Measurements from ENCODE around the gene CLCN1.
A peak's percentile ranks its signal among the peaks of the same experiment; 100 is the strongest.

Gene CLCN1

DNA sequence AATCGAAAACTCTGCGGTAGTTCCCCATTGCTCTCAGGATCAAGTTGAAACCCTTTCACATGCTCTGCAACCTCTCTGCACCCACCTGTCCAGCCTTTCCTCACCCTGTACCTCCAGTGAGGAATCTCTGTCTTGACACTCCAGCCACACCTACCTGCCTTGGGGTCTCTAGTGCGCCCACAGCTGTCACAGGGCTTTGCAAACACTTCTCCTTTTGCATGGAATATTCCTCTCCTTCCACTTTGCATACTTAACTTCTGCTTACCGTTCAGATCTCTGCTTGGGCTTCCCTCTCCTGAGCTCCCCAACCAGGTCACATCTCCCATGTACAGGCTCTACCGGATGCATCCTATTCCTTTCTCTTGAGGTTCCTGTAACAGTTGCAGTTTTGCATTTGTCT is 58.6 kb downstream of the CLCN1 start:
- TF ChIP-seq, protein P1, sequence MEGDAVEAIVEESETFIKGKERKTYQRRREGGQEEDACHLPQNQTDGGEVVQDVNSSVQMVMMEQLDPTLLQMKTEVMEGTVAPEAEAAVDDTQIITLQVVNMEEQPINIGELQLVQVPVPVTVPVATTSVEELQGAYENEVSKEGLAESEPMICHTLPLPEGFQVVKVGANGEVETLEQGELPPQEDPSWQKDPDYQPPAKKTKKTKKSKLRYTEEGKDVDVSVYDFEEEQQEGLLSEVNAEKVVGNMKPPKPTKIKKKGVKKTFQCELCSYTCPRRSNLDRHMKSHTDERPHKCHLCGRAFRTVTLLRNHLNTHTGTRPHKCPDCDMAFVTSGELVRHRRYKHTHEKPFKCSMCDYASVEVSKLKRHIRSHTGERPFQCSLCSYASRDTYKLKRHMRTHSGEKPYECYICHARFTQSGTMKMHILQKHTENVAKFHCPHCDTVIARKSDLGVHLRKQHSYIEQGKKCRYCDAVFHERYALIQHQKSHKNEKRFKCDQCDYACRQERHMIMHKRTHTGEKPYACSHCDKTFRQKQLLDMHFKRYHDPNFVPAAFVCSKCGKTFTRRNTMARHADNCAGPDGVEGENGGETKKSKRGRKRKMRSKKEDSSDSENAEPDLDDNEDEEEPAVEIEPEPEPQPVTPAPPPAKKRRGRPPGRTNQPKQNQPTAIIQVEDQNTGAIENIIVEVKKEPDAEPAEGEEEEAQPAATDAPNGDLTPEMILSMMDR (IDR thresholded peaks at IDR 0.05; ENCODE audit: low read depth, low read length, missing control alignments): no peak
- no peak for DNase-seq (ENCODE audit: extremely low read depth, low read depth)
- no peak overlapping the region for H3K4me3 ChIP-seq (replicated peaks; ENCODE audit: low read depth, low read length)

DNA sequence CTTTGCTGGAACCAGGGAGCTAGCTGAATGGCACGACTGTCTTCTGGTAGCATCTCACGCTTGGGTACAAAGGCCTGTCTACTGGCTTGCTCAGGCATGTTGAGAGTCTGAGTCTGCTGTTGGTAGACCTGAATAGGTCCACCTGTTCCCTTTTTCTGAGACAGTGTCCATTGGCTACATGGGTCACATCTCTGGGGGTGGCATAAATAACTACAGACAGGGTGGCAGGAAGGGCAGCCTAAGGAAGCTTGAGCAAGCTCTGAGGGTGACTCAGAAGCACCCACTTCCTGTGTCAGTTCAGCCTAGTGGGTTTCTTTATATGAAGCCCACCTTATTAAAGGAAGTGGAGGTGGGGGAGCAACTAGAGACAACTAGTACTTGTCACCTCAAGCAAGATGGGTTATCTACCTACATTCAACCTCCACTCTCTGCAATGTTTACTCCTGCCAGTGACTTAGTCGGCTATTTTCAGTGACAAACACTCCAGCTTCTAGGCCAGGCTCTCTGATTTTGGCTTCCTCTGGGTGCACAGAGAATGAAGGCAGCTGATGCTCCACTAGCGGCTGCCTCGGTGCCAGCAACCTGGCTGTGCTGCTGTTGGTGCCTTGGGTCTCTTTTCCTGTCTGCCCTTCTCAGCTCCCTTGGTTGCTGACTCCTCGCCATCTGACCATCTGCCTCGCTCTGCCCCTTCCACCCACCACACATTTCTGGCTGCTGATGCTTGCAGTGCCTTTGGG is 59.6 kb downstream of the CLCN1 start:
- TF ChIP-seq, protein P1 (IDR thresholded peaks at IDR 0.05; ENCODE audit: low read depth, low read length, missing control alignments): no peak
- no peak for DNase-seq (ENCODE audit: extremely low read depth, low read depth)
- H3K4me3 ChIP-seq (replicated peaks; ENCODE audit: low read depth, low read length): no peak overlapping the region

DNA sequence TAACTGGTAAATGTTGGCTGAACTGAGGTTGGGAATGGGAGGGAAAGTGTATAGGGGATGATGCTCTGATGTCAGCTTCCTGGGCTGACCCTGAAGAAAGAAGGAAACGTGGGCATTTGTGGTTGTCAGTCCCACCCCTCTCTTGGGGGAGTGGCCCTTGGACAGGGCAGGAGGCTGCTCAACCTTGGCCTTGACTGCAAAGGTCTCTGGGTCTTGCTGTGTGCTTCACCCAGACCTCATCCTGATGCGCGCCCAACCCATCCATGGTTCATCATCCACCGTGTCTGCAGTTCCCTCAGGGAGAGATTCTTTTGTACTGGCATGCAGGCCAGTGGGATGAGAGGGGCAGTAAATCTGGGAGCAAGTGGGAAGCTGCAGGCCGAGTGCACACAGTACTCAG is 60.5 kb downstream of the CLCN1 start:
- H3K4me3 ChIP-seq (replicated peaks; ENCODE audit: low read depth, low read length): no peak overlapping the region
- TF ChIP-seq, protein P1 (IDR thresholded peaks at IDR 0.05; ENCODE audit: low read depth, low read length, missing control alignments): no peak
- DNase-seq (ENCODE audit: extremely low read depth, low read depth): no peak

DNA sequence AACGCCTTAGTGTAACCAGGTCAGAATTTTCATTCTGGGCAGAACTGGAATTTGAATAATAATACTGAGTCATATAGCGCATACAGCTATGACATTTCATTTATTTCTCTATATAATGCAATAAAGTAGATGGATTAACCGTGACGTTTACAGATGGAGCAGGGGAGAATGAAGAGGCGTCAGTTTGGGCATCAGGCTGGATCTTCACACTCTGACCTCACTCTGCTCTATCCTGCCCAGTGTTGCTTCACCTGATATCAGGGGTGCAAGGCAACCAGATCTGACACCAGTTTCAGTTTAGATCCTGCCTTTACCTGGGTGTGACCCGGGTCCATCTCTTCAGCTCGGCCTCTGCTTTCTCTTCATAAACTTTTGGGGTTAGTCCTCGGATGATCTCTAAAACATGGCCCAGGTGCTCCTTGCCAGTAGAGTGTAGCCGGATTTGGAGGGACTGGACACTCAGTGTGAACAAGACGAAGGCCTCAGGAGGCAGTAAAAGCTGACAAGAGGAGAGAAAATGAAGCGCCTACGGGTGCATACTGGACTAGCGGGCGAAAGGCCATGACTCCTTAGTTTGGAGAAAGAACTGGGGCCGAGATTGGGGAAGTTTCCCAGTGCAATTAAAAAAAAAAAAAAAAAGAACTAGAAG is 63.8 kb downstream of the CLCN1 start:
- TF ChIP-seq, protein P1 (IDR thresholded peaks at IDR 0.05; ENCODE audit: low read depth, low read length, missing control alignments): no peak
- DNase-seq (ENCODE audit: extremely low read depth, low read depth): no peak

DNA sequence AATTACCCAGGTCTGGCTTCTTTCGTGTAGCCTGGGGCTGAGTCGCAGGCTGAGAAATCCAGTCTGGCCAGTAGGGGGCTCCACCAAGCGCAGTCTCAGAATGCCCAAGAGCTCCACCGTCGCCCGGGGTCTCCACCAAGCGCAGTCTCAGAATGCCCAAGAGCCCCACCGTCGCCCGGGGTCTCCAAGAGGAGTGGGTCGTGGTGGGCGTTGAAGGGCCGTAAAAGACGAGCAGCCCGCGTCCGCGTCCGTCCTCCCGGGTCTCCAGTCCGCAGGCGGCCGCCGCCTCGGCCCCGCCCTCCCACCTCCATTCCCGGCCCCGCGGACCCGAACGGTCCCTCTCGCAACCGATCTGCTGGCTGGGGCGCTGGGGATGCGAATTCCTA is 64.3 kb downstream of the CLCN1 start:
- H3K4me3 ChIP-seq (replicated peaks; ENCODE audit: low read depth, low read length): peak overlapping the region; percentile 96
- TF ChIP-seq, protein P1 (IDR thresholded peaks at IDR 0.05; ENCODE audit: low read depth, low read length, missing control alignments): peak; percentile 85
- DNase-seq (ENCODE audit: extremely low read depth, low read depth): peak; percentile 72

More for the DNA sequence above, 63.8 kb downstream of the CLCN1 start:
- H3K4me3 ChIP-seq (replicated peaks; ENCODE audit: low read depth, low read length): peak overlapping the region; percentile 96

DNA sequence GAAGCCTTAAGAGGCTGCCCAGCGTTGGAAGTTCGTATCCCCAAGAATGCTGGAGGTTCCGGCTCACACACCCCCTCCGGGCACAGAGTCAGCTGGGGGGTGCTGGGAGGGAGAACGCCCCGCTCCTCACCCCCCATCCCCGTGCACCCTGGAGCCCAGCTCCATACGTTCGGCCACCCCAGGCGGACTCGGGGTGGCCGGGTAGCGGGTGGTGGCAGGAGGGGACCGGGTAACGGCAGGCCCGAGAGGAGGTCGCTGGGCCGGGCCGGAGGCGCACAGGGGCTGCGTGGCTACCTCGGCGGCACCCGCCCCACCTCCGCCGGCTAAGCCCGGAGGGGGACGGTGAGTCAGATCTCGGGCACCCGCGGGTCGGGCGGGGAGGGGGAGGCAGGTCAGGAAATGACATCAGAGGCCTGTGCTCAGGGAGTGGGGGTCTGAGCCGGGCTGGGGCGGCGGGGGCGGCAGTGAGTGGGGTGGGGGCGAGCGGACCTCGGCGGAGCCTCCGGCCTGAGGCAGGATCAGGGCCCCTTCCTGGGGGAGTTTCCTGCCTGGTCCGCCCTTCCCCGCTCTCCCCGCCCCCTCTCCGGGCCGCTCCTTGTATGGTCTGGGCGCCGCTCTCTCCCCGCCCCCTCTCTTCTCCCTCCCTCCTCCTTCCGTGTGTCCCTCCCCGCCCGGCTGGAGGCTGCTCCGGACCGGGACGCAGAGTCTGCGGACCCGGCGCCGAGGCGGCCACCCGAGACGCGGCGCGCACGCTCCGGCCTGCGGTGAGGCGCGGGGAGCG is 64.9 kb downstream of the CLCN1 start, which contains the start of gene ZYX:
Gene ZYX, plus strand, starts transcription at position 700 of the 781 bp plus-strand sequence. CDS start 227 bp downstream, outside the sequence.
- peak within 1 kb of the TSS; percentile 96 for H3K4me3 ChIP-seq (replicated peaks; ENCODE audit: low read depth, low read length)
- TF ChIP-seq, protein P1 (IDR thresholded peaks at IDR 0.05; ENCODE audit: low read depth, low read length, missing control alignments): no peak
- DNase-seq (ENCODE audit: extremely low read depth, low read depth): no peak
